Left renal cortex interstitium (tissue), 4 donors: ENCODE data around the gene MSL2. TPM values are rescaled to one million over a fixed set of nuclear protein-coding genes. Genes with fewer than 3 reads are reported as not detected.
"Not testable (repeated sequence)": the region's sequence is repeated elsewhere in the genome, so short reads cannot be mapped to it uniquely, and the experiment has no call there.

ENCODE experiments used
- DNase-seq, 4 donors: peaks; one replicate each; pipeline ENCODE4 v3.0.0-alpha.2; 2013; ENCODE audit warnings: low read depth in 4 of 4, low spot score in 2 of 4, missing footprints in 1 of 4
- polyA plus RNA-seq, 4 donors: library from polyadenylated mRNA; unstranded; fragments of 120-200 nt; gene quantifications; one replicate each; pipeline ENCODE4 v1.2.1, GENCODE V29; 2013; ENCODE audit not compliant: insufficient read length in 4 of 4

Gene MSL2, protein sequence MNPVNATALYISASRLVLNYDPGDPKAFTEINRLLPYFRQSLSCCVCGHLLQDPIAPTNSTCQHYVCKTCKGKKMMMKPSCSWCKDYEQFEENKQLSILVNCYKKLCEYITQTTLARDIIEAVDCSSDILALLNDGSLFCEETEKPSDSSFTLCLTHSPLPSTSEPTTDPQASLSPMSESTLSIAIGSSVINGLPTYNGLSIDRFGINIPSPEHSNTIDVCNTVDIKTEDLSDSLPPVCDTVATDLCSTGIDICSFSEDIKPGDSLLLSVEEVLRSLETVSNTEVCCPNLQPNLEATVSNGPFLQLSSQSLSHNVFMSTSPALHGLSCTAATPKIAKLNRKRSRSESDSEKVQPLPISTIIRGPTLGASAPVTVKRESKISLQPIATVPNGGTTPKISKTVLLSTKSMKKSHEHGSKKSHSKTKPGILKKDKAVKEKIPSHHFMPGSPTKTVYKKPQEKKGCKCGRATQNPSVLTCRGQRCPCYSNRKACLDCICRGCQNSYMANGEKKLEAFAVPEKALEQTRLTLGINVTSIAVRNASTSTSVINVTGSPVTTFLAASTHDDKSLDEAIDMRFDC
- 10 to 100 TPM; 42.1 to 53.4 (median 48.9) TPM for polyA plus RNA-seq

DNA sequence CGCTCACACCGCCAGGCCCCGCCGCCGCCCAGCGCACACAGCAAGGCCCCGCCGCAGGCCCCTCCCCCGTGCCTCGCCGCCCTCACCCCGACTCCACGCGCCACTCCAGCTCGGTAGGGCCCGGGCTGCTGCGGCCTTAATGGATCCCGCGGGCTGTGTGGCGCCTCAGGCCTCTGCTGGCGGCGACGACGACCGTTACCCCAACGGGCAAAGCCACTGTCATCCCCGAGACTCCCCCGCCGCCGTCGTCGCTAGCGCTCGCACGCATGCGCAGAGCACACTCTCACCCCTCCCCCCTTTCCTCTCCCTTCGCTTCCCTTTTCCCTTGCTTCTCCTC is at the start of gene MSL2:
TSS of gene MSL2 (minus strand) at position 272 of the 337 bp plus-strand sequence. CDS start 1,222 bp downstream, outside the sequence.
- DNase-seq: no peak

DNA sequence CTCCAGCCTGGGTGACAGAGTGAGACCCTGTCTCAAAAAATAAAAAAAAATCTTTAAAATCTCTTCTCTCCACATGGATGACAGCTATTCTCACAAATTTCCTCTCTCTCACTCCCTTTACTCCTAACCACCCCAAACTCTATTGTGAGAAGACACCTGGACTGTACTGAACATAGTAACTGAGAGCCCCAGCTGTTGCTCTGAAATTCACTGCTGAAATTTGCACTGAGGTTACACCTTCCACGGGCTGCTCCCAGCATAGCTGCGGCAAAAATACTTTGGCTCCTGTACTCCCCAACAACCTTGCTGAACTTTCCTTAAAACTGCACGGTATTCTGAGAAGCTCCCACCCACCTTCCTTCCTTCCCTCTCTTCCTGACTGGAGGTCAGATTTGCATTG is 49.6 kb upstream of the MSL2 start:
- no peak for DNase-seq

DNA sequence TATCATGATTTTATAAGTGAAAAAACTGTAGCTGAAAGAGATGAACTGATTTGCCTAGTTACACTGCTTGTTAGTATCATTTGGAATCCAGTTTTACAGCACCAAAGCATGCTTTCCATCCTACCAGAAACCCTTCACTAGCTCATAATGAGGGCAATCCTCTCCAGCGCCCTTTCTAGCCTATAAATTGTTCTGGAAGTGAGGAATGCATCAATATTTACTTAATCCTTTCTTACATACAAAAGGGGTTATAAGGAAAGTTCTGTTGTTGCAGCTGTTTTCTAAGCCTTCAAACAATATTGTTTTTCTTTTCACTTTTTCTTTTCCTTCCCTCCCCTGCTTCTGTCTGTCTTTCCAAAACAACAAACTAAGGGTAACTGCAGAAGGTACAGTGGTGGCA is 43.0 kb upstream of the MSL2 start:
- DNase-seq: peak in 1 of 4 donors; percentile 11

DNA sequence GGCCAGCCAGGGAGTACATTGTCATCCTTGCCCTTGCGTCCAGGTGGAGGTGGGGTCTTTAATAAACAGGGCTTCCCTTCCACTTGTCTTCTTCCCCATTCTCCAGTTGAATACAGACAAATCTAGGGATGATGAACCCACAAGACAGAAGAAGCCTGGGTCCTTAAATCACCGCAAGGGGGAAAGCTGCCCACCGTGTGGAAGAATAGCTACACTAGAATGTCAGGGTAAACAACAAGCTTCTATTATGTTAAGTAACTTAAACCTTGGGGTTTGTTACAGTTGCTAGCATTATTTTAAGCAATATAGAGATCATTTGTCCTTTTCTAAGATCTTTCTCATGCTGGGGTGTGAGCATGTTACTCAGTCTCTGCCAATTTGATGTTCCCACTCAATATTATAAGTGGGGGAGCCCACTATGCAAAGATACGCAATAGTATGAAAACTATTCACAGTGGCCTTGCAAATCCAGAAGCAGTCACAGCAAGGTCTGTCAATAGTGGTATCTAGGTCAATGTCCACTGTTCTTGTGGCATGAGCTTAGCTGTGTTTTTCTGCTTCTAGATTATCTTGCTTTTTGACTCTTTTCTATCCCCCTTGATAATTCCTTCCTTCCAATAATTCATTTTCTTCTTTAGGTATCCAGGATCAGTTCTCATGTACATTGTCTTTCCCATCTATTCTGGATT is 42.0 kb upstream of the MSL2 start:
- DNase-seq: no peak

DNA sequence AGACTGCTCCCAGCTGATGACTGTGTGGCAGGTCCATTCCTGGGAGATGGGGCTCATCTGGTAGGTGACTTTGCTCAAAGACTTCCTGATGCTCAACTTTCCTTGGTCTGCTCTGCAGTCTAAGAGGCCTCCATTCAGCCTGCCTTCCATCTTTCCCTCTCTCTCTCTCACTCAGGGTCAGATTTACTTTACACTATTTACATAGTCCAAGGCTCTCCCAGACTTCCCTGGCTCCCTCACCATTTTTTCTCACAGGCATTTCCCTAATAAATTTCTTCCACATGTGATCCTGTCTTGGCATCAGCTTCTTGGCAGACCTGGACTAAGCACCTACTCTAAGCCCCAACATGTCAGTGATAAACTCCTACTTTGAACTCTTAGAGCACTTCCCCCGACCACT is 41.0 kb upstream of the MSL2 start:
- DNase-seq: no peak

DNA sequence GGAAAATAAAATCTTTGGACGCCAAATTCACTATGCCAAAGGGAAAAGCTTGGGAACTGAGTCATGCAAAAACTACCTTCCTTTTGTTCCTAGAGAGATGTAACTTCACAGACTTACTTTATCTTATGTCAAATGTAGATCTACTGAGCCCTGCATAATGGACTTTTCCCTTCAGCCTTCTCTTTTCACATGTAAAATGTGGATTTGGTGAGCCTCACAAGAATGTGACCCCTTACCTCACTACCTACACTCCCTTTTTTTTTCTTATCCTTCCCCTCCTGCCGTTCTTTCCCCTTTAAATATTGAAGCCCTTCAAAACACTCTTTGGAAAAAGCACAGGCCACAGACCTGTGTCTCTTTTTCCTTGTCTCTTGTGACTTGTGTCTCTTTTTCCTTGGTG is 40.0 kb upstream of the MSL2 start:
- no peak for DNase-seq

DNA sequence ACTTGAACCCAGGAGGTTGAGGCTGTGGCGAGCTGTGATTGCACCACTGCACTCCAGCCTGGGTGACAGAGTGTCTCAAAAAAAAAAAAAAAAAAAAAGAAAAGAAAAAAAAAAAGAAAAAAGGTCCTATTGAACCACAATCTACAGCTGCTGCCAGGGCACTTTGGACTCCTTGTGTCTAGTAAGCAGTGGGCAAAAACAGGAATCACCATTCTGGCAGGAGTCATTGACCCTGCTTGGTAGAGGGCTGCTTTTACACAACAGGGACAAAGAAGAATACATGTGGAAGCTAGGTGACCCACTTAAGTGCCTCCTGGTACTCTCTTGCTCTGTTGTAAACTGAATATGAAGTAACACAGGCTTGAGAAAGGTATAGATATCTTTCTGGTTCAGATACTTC is 39.4 kb upstream of the MSL2 start:
- no peak for DNase-seq

DNA sequence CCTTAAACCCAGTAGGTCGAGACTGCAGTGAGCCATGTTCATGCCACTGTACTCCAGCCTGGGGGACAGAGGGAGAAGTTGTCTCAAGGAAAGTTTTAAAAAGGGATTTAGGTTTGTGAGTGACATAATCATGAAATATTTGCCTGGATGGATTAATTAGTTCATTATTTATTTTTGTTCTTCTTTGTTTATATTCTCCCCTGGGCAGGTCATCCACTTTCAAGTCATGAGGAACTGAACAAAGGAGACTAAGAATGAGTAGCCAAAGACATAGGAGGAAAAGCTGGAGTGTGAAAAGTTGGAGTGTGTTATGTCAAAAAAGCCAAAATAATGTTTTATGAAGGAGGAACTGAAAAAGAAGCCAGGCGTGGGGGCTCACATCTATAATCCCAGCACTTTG is 36.3 kb upstream of the MSL2 start:
- no peak for DNase-seq

DNA sequence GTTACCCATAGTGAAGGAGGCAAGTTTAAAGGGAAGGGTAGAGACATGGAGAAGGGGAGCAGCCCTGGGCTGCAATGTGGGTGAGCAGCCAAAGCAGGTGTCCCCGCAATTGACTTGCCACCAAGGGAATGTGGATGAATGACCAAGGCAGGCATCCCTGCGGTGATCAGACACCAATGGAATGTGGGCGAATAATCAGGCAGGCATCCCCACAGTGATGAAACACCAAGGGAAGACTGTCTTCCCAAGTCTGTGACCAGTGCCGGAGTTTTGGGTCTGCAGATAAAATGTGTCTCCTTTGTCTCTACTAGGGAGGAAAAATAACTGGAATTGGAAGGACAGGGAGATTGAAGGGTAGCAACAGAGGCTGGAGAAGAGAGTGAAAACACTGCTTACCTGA is 26.6 kb upstream of the MSL2 start:
- DNase-seq: not testable (repeated sequence)

DNA sequence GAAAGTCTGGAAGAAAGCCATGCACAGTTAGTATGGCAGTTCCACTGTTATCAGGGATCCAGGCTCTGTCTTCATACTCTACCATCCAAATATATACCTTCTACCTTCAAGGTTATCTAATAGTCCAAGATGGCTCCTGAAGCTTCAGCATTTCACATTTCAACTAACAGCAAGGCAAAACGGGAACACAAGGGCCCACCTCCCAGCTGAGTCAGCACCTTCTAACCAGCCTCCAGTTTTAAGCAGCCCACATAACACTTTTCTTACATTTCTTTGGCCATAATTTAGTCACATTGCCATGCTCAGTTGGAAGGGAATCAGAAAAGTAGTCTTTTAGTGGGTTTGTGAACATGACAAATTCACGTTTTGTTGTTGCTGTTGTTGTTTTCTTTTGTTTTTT is 15.4 kb upstream of the MSL2 start:
- no peak for DNase-seq

DNA sequence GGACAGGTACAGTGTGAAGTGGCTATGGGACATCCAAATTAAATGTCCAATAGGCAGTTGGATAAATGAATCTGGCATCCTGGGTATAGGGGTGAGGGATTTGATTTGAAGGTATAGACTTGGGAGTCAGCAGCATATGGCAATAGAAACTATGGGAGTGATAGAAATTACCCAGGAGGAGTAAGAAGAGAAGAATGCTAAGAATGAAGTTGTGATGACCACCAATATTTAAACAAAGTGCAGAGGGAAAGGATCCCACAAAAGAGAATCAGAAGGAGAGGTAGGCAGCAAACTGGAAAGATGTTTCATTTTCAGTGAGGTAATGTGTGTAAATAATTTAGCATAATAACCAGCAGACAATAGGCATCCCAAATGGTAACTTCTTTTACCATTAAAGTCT is 13.8 kb upstream of the MSL2 start:
- DNase-seq: no peak

DNA sequence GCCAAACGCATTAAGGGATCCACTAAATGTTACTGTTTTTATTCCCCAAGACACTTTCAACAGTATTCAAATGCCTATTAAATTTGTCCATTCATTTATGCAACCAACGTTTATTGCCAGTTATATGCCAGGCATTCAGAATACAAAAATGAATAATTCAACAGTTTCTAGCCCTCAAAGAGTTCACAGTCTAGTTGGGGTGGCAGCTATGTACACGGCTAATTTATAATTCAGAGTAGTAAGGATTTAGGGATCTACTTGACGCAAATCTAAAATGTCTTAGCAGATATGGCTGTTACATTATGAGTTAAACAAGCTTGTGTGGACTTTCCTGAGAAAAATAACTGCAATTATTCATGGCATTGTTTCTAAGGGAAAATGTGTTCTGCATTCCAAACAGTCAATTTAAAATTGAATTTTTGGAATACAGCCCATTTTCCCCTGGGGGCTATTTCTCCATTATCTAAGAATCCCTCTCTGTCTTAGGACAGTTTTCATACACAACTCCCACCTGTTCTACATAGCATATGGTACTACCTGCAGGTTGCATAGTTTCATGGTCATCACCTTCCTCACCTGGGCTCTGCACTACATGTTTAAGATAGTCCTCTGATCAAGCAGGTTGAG is 11.5 kb upstream of the MSL2 start:
- no peak for DNase-seq

DNA sequence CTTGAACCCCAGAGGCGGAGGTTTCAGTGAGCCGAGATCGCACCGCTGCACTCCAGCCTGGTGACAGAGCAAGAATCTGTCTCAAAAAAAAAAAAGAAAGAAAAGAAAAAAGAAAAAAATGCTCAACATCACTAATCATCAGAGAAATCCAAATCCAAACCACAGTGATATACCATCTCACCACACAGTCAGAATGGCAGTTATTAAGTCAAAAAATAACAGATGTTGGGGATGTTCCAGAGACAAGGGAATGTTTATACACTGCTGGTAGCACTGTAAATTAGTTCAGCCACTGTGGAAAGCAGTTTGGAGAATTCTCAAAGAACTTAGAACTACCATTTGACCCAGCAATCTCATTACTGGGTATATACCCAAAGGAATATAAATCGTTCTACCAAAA is 3.1 kb upstream of the MSL2 start:
- DNase-seq: not testable (repeated sequence)

DNA sequence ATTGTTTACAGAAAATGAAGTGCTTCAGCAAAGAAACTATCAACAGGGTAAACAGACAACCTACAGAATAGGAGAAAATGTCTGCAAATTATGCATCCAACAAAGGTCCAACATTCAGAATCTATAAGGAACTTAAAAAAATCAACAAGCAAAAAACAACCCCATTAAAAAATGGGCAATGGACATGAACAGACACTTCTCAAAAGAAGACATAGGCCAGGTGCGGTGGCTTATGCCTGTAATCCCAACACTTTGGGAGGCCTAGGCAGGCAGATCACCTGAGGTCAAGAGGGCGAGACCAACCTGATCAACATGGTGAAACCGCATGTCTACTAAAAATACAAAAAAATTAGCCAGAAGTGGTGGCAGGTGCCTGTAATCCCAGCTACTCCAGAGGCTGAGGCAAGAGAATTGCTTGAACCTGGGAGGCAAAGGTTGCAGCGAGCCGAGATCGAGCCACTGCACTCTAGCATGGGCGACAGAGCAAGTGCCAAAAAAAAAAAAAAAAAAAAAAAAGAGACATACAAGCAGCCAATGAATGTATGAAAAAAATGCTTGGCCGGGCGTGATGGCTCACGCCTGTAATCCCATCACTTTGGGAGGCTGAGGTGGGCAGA is 2.4 kb upstream of the MSL2 start:
- DNase-seq: not testable (repeated sequence)

DNA sequence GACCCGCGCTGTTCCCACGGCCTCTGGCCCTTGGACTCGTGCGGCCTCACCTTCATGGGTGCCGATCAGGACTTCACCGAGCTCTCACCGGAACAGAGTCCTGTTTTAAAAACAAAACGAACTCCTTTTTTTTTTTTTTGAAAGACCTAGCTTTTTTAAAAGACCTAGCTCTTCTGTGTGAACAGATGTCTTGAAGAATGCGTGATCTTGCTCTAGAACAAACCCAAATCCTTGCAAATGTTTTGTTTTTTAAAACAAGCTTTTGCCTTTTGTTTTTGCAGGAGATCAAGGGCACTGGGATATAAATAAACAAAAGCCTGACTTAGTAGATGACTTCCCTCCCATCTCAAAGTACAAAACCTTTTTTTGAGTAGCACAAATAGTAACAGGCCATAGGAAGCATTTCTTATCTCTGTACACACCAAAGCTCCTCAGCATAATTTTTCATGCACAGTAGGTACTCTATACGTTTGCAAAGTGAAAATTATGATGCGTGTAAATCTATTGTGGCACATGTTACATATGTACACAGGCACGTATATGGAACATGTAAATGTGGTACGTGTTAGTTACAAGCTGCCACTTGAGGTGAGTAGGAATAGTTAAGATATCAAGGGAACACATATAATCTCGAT is 1.1 kb upstream of the MSL2 start:
- no peak for DNase-seq

DNA sequence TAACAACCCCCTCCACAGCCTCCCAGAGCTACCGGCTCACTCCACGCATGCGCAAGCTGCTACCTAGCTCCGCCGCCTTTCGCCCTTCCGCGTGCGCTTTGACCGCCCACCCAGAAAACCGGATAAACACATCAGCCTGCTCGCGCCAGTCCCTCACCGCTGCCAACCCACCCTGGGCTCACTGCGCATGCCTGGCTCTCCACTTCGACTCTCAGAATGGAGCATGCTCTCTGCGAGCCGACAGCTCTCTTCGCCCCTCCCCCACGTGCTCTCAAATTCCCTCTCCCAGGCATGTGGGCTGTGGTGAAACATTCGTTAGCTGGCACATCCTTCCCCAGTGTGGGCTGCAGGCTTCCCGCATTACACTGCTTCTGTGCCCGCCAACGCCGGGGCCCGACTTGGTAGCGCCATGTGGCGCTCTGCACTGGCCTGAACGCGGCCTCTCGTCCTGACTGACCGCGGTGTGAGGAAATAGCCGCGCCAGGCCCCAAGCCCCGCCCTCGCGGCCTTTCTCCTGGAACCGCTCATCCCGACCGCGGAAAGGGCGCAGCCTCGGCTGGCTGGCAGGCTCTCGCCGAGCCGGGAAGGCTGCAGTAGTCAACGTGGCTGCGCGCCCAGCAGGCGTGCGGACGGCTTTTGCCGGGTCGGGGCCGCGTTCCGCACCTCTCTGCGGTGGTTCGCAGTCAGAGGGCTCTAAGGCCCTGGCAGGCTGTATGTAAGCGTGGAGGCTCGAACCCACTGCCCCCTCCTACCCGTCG is 445 bp upstream of the MSL2 start:
- peak; percentile 100 for DNase-seq

DNA sequence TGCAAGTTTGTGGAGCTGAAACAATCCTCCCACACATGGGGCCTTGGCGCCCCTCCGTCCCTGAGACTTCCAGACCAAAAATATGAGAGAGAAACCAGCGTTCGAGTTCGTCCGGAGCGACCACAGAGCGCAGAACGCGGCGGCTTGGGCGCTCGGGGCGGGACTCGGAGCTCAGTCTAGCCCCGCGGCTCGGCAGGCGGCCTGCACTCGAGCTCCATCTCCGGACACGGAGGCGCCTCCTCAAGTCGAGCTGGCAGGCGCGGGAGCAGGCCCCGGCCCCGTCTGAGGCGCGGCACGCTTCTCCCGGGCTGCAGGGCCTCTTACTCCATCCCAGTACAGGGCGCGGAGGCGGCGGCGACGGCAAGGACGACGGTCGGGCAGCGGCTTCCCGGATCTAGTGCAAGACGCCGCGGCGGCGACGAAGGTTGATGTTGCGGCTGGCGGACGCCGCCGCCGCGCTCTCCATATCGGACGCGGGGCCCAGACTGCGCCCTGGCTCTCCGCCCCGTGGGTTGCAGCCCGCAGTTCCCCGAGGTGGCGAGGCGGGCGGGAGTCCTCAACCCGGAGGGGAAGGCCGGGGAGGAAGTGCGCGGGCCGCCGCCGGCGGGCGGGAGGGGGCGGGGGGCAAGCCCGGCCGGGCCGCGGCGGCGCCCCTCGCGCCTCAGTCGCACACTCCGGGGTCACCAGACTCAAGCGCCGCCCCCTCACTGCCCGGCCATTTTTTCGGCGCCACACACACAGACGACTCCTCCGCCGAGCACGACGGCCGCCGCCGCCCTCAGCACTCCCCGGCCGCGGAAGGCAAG is 674 bp downstream of the MSL2 start:
- DNase-seq: peak in 2 of 4 donors; percentile 55 to 61

DNA sequence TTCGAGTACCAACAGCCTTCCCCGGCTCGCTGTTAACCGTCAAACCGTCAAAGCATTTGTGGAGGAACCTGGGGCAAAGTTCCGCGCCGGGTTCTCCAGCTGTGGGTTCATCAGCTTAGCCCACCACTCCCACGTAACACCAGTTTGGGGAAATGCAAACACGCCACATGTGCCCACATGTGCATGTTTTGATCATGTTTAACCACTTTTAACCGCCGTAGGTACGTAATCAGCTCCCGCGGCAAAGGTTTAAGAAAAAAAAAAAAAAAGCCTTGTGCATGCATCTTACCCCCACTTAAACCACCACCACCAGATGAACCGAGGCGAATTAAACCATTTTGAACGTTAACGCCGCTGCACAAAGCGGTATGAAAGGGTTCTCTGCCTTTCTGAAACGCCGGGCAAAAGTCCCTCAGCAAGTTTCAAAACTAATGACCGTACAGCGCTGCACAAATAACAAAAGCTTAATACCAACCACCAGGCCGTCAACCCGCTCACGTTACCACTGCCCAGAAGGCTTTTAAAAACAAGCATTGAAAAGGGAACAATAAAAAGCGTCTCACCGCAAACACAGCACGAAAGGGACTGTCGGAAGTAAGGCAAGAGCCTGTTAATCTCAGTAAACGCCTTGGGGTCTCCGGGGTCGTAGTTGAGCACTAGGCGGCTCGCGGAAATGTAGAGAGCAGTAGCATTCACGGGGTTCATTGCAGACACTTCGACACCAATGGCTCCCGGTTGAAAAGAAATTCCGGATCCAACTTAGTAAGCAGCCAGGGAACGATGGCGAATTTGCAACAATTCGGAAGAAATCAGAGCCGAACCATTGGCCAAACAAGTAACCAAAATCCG is 1.5 kb downstream of the MSL2 start:
- peak in 3 of 4 donors; percentile 43 to 63 (median 48) for DNase-seq
